Measurements from ENCODE around the gene FGB.

Gene FGB

DNA sequence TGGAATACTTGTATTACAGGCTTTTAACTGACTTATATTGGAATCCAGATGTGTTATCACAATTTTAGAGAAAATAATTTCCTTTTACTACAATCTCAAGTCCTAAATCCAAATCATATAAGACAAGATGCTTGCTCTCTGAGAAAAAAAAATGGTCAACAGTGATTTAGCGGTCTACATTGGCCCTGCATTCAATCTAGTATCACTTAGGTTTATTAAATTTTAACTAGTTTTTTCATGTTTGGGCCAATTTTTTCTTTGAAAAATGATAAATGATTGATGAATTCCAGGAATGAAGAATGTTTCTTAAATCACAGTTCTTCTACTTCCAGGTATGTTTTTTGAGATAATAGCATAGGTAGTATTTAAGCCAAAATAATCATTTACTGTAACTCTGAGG is 52.4 kb downstream of the FGB start:
- TF ChIP-seq, protein P1, sequence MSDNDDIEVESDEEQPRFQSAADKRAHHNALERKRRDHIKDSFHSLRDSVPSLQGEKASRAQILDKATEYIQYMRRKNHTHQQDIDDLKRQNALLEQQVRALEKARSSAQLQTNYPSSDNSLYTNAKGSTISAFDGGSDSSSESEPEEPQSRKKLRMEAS (IDR thresholded peaks at IDR 0.05; ENCODE audit: low read depth, low read length) = no peak
- no peak for TF ChIP-seq MYC (IDR thresholded peaks at IDR 0.05; ENCODE audit: low read depth, low read length)
- TF ChIP-seq, protein P2, sequence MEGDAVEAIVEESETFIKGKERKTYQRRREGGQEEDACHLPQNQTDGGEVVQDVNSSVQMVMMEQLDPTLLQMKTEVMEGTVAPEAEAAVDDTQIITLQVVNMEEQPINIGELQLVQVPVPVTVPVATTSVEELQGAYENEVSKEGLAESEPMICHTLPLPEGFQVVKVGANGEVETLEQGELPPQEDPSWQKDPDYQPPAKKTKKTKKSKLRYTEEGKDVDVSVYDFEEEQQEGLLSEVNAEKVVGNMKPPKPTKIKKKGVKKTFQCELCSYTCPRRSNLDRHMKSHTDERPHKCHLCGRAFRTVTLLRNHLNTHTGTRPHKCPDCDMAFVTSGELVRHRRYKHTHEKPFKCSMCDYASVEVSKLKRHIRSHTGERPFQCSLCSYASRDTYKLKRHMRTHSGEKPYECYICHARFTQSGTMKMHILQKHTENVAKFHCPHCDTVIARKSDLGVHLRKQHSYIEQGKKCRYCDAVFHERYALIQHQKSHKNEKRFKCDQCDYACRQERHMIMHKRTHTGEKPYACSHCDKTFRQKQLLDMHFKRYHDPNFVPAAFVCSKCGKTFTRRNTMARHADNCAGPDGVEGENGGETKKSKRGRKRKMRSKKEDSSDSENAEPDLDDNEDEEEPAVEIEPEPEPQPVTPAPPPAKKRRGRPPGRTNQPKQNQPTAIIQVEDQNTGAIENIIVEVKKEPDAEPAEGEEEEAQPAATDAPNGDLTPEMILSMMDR (IDR thresholded peaks at IDR 0.05; ENCODE audit: low read depth, low read length) = no peak
- DNase-seq (ENCODE audit: low read depth) = no peak
- H3K4me3 ChIP-seq (ENCODE audit: low read depth, low read length) = no peak overlapping the region

- H3K4me3 ChIP-seq (ENCODE audit: low read depth, low read length) = no peak overlapping the region
- TF ChIP-seq, protein P1 (IDR thresholded peaks at IDR 0.05; ENCODE audit: low read depth, low read length) = no peak
- TF ChIP-seq, protein P2 (IDR thresholded peaks at IDR 0.05; ENCODE audit: low read depth, low read length) = no peak
- TF ChIP-seq POLR2A (IDR thresholded peaks at IDR 0.05; ENCODE audit: extremely low read depth, insufficient read length) = no peak
- TF ChIP-seq MYC (IDR thresholded peaks at IDR 0.05; ENCODE audit: low read depth, low read length) = no peak
Observed at GRCh38 chr4:154616287-154616686, 53.5 kb downstream of the FGB start.

GRCh38 chr4:154616731-154617130 is 53.9 kb downstream of the FGB start:
- TF ChIP-seq MYC (IDR thresholded peaks at IDR 0.05; ENCODE audit: low read depth, low read length) (no peak), POLR2A (IDR thresholded peaks at IDR 0.05; ENCODE audit: extremely low read depth, insufficient read length) (no peak)
- TF ChIP-seq, protein P1 (IDR thresholded peaks at IDR 0.05; ENCODE audit: low read depth, low read length) = no peak
- TF ChIP-seq, protein P2 (IDR thresholded peaks at IDR 0.05; ENCODE audit: low read depth, low read length) = no peak
- no peak for DNase-seq (ENCODE audit: low read depth)
- no peak overlapping the region for H3K4me3 ChIP-seq (ENCODE audit: low read depth, low read length)

More at GRCh38 chr4:154616287-154616686, 53.5 kb downstream of the FGB start:
- DNase-seq (ENCODE audit: low read depth) = no peak

DNA sequence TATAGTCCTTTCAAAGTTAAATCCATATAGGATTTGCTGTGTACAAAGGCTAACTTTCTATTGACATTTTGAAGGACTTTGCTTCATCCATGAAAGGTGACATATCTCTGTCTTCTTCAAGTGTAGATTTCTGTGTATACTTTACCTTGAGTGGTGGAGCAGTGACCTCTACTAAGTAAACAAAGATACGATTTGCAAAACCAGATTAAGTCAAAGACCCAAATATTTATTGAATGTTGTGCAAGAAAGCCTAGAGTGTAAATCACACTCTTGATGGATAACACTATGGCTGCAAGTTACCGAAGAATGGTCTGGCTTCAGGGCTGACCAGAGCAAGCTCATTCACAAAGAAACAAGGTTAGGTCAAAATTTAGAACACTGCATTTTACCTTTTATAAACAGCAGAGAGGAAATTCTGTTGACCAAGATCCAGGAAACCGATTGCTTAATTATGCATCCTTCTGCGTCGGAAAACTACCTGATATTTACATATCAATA is 55.1 kb downstream of the FGB start:
- DNase-seq (ENCODE audit: low read depth) = no peak
- no peak overlapping the region for H3K4me3 ChIP-seq (ENCODE audit: low read depth, low read length)
- no peak for TF ChIP-seq MYC (IDR thresholded peaks at IDR 0.05; ENCODE audit: low read depth, low read length)
- no peak for TF ChIP-seq POLR2A (IDR thresholded peaks at IDR 0.05; ENCODE audit: extremely low read depth, insufficient read length)
- TF ChIP-seq, protein P2 (IDR thresholded peaks at IDR 0.05; ENCODE audit: low read depth, low read length) = no peak
- TF ChIP-seq, protein P1 (IDR thresholded peaks at IDR 0.05; ENCODE audit: low read depth, low read length) = no peak

GRCh38 chr4:154618708-154619315 is 56.0 kb downstream of the FGB start:
- TF ChIP-seq MYC (IDR thresholded peaks at IDR 0.05; ENCODE audit: low read depth, low read length) (no peak), POLR2A (IDR thresholded peaks at IDR 0.05; ENCODE audit: extremely low read depth, insufficient read length) (no peak)
- TF ChIP-seq, protein P2 (IDR thresholded peaks at IDR 0.05; ENCODE audit: low read depth, low read length) = peak; percentile 63
- TF ChIP-seq, protein P1 (IDR thresholded peaks at IDR 0.05; ENCODE audit: low read depth, low read length) = no peak
- H3K4me3 ChIP-seq (ENCODE audit: low read depth, low read length) = no peak overlapping the region
- peak; percentile 52 for DNase-seq (ENCODE audit: low read depth)
